D721Med (cell line): ENCODE results near the gene OST4.

Source experiments
- DNase-seq: peaks from one replicate; pipeline ENCODE4 v3.0.0; 2011; ENCODE audit warnings: low spot score; ENCODE audit not compliant: insufficient read length
- FAIRE-seq: peaks from 2 replicates; lab custom pipeline; 2011; peaks lifted over from hg19 to GRCh38; lab: Jason Lieb, UNC
- CTCF ChIP-seq: IDR thresholded peaks from 2 replicates; pipeline ENCODE4 v1.5.1; 2012; ENCODE audit warnings: mild to moderate bottlenecking, control low read depth; ENCODE audit not compliant: insufficient read depth; ENCODE audit errors: missing control alignments

Gene OST4

GRCh38 chr2:27038012-27038411 is 33.4 kb downstream of the OST4 start:
- no peak for FAIRE-seq
- DNase-seq: no peak
- no peak for TF ChIP-seq CTCF

GRCh38 chr2:27033253-27033852 is 38.1 kb downstream of the OST4 start:
- no peak for TF ChIP-seq CTCF
- DNase-seq (no peak), FAIRE-seq (no peak)

- DNase-seq (peak; percentile 98), FAIRE-seq (no peak)
- TF ChIP-seq CTCF: no peak
These were observed 38.8 kb downstream of the OST4 start, which contains the start of gene TMEM214 for GRCh38 chr2:27032495-27033252. TSS of gene TMEM214 (plus strand) at chr2:27032965. CDS start at chr2:27033016, 51 bp downstream.

- DNase-seq (no peak), FAIRE-seq (no peak)
- TF ChIP-seq CTCF: no peak
These were observed 42.4 kb downstream of the OST4 start for GRCh38 chr2:27029051-27029450.

- no peak for FAIRE-seq
- no peak for DNase-seq
- no peak for TF ChIP-seq CTCF
These were observed 44.2 kb downstream of the OST4 start for GRCh38 chr2:27027211-27027651.

- TF ChIP-seq CTCF: no peak
- FAIRE-seq: no peak
- no peak for DNase-seq
These were observed 45.3 kb downstream of the OST4 start for GRCh38 chr2:27025861-27026851.
